H1 (cell line): ENCODE data around the gene S1PR1. TPM values are rescaled to one million over a fixed set of nuclear protein-coding genes. Genes with fewer than 3 reads are reported as not detected.

ENCODE experiments used
- CTCF ChIA-PET: fragments of 300-600 bp; sonication (Branson Sonifier 250); formaldehyde crosslinking; loops from one replicate; lab custom pipeline; 2021; ENCODE audit not compliant: partially characterized antibody; lab: Charles Lee
- POLR2A ChIA-PET: fragments of 300-600 bp; sonication (Branson Sonifier 250); formaldehyde crosslinking; loops from one replicate; lab custom pipeline; 2021; ENCODE audit warnings: inconsistent platforms; ENCODE audit not compliant: partially characterized antibody; lab: Charles Lee
- DNase-seq, 2 experiments: peaks; one replicate each; pipeline versions ENCODE4 v3.0.0 to v3.0.0-alpha.2; 2010 to 2022; ENCODE audit warnings: low spot score in 2 of 2, low read depth in 1 of 2, mixed read lengths in 1 of 2
- FAIRE-seq: peaks from 2 replicates; lab custom pipeline; 2011; peaks lifted over from hg19 to GRCh38; lab: Jason Lieb, UNC
- H2AFZ ChIP-seq: 2 replicates; pipeline ENCODE4 v1.8.1; 2012; ENCODE audit warnings: low read length, inconsistent platforms
- H2AK5ac ChIP-seq: 2 replicates; pipeline ENCODE4 v1.6.1; 2013; ENCODE audit warnings: low read depth, low read length
- H2BK120ac ChIP-seq: replicated peaks from 2 replicates; pipeline ENCODE3; 2013; ENCODE audit warnings: low read depth, low read length, inconsistent platforms
- H2BK12ac ChIP-seq: 2 replicates; pipeline ENCODE4 v1.6.1; 2013; ENCODE audit warnings: low read depth, low read length
- H2BK15ac ChIP-seq: 2 replicates; pipeline ENCODE4 v1.6.1; 2013; ENCODE audit warnings: low read length
- H2BK20ac ChIP-seq: 2 replicates; pipeline ENCODE4 v1.6.1; 2013; ENCODE audit warnings: low read length
- H2BK5ac ChIP-seq: 2 replicates; pipeline ENCODE4 v1.6.1; 2013; ENCODE audit warnings: low read depth, low read length
- H3K14ac ChIP-seq: 2 replicates; pipeline ENCODE4 v1.6.1; 2013; ENCODE audit warnings: inconsistent platforms; ENCODE audit not compliant: insufficient read length
- H3K18ac ChIP-seq: 2 replicates; pipeline ENCODE4 v1.6.1; 2013; ENCODE audit warnings: low read length; ENCODE audit errors: extremely low read depth
- H3K23ac ChIP-seq: 2 replicates; pipeline ENCODE4 v1.6.1; 2013; ENCODE audit warnings: inconsistent platforms; ENCODE audit not compliant: insufficient read length
- H3K23me2 ChIP-seq: 2 replicates; pipeline ENCODE4 v1.6.1; 2013; ENCODE audit warnings: low read depth, low read length
- H3K27ac ChIP-seq: 2 replicates; pipeline ENCODE4 v1.6.1; 2011; ENCODE audit warnings: low read depth, low read length, inconsistent platforms
- H3K27me3 ChIP-seq, 4 experiments: replicated peaks in 1 of 4; 1 replicate in 1 of 4; 2 replicates in 3 of 4; pipeline versions ENCODE4 v1.6.1 to v1.8.1; 2011 to 2013; ENCODE audit warnings: low read length in 3 of 4, mild to moderate bottlenecking in 3 of 4, inconsistent platforms in 2 of 4, mixed read lengths in 2 of 4, moderate library complexity in 1 of 4; ENCODE audit not compliant: control insufficient read depth in 3 of 4, insufficient read depth in 3 of 4; ENCODE audit errors: extremely low read depth in 1 of 4
- H3K36me3 ChIP-seq, 4 experiments: 2 replicates each; pipeline versions ENCODE4 v1.6.1 to v1.8.1; 2011 to 2013; ENCODE audit warnings: mild to moderate bottlenecking in 4 of 4, low read length in 3 of 4, moderate library complexity in 2 of 4, control low read depth in 1 of 4, inconsistent platforms in 1 of 4; ENCODE audit not compliant: insufficient read depth in 4 of 4, control insufficient read depth in 2 of 4
- H3K4ac ChIP-seq: replicated peaks from 2 replicates; pipeline ENCODE3; 2013; ENCODE audit warnings: low read length, low read depth, mixed read lengths, inconsistent platforms; ENCODE audit not compliant: insufficient read length
- H3K4me1 ChIP-seq, 4 experiments: replicated peaks in 1 of 4; 1 replicate in 1 of 4; 2 replicates in 3 of 4; pipeline versions ENCODE4 v1.6.1 to v1.8.1; 2011 to 2013; ENCODE audit warnings: low read length in 3 of 4, inconsistent platforms in 2 of 4, mixed read lengths in 1 of 4; ENCODE audit not compliant: insufficient read depth in 4 of 4, control insufficient read depth in 3 of 4
- H3K4me2 ChIP-seq, 2 experiments: 2 replicates each; pipeline versions ENCODE4 v1.6.1 to v1.8.1; 2011 to 2013; ENCODE audit warnings: low read depth in 2 of 2, low read length in 2 of 2, control low read depth in 1 of 2, inconsistent platforms in 1 of 2, mild to moderate bottlenecking in 1 of 2; ENCODE audit not compliant: insufficient read depth in 1 of 2
- H3K4me3 ChIP-seq, 4 experiments: fragments of 200-600, 300-600 bp in 1 of 4; sonication (generic), shearing (Covaris generic), sonication (Bioruptor Twin) in 1 of 4; 2 replicates each; pipeline versions ENCODE4 v1.5.1 to v1.8.1; 2011 to 2016; ENCODE audit warnings: low read length in 4 of 4, low read depth in 3 of 4, control low read depth in 2 of 4, inconsistent platforms in 2 of 4, mild to moderate bottlenecking in 2 of 4, mixed read lengths in 1 of 4, moderate library complexity in 1 of 4; ENCODE audit not compliant: insufficient read depth in 2 of 4; ENCODE audit errors: extremely low read depth in 1 of 4
- H3K56ac ChIP-seq: replicated peaks from 2 replicates; pipeline ENCODE3; 2013; ENCODE audit warnings: low read depth, mild to moderate bottlenecking, mixed read lengths, low read length, inconsistent platforms; ENCODE audit not compliant: insufficient read length
- H3K79me1 ChIP-seq: 2 replicates; pipeline ENCODE4 v1.6.1; 2013; ENCODE audit warnings: low read depth, low read length, control low read depth
- H3K79me2 ChIP-seq, 2 experiments: 2 replicates each; pipeline versions ENCODE4 v1.6.1 to v1.8.1; 2012 to 2013; ENCODE audit warnings: low read length in 2 of 2, mild to moderate bottlenecking in 2 of 2, inconsistent platforms in 1 of 2; ENCODE audit not compliant: insufficient read depth in 2 of 2, control insufficient read depth in 1 of 2
- H3K9ac ChIP-seq, 4 experiments: replicated peaks in 1 of 4; 1 replicate in 1 of 4; 2 replicates in 3 of 4; pipeline versions ENCODE4 v1.6.1 to v1.8.1; 2011 to 2013; ENCODE audit warnings: low read depth in 3 of 4, low read length in 3 of 4, control low read depth in 2 of 4, mild to moderate bottlenecking in 2 of 4, moderate library complexity in 2 of 4, inconsistent platforms in 1 of 4; ENCODE audit errors: extremely low read depth in 1 of 4
- H3K9me3 ChIP-seq, 2 experiments: 2 replicates each; pipeline versions ENCODE4 v1.6.1 to v1.8.1; 2012 to 2013; ENCODE audit warnings: mild to moderate bottlenecking in 2 of 2, moderate library complexity in 2 of 2, control low read depth in 1 of 2, inconsistent platforms in 1 of 2, low read depth in 1 of 2, low read length in 1 of 2, mixed read lengths in 1 of 2; ENCODE audit not compliant: insufficient read depth in 2 of 2
- H4K20me1 ChIP-seq, 2 experiments: replicated peaks in 1 of 2; 2 replicates each; pipeline versions ENCODE3 to v1.8.1; 2011 to 2013; ENCODE audit warnings: inconsistent platforms in 2 of 2, low read length in 2 of 2, mild to moderate bottlenecking in 1 of 2; ENCODE audit not compliant: insufficient read depth in 2 of 2, control insufficient read depth in 1 of 2
- H4K5ac ChIP-seq: 2 replicates; pipeline ENCODE4 v1.6.1; 2013; ENCODE audit warnings: low read length, low read depth, mixed read lengths, inconsistent platforms; ENCODE audit not compliant: insufficient read length
- H4K8ac ChIP-seq: 2 replicates; pipeline ENCODE4 v1.8.0; 2013; ENCODE audit warnings: mild to moderate bottlenecking, moderate library complexity, low read length, inconsistent platforms; ENCODE audit not compliant: insufficient read depth; ENCODE audit errors: extremely low read depth
- H4K91ac ChIP-seq: replicated peaks from 2 replicates; pipeline ENCODE3; 2013; ENCODE audit warnings: low read length, mixed read lengths, inconsistent platforms; ENCODE audit not compliant: insufficient read length
- CHD2 ChIP-seq: IDR thresholded peaks from 2 replicates; pipeline ENCODE4 v1.6.1; 2012; ENCODE audit warnings: low read length, improper control_type of control experiment
- SIN3A ChIP-seq, 2 experiments: IDR thresholded peaks in 1 of 2; conservative IDR thresholded peaks in 1 of 2; 2 replicates each; pipeline ENCODE4 v1.6.1; 2011 to 2012; ENCODE audit warnings: low read length in 2 of 2, improper control_type of control experiment in 1 of 2, low read depth in 1 of 2, mild to moderate bottlenecking in 1 of 2
- SP2 ChIP-seq: IDR thresholded peaks from 2 replicates; pipeline ENCODE4 v1.6.1; 2012; ENCODE audit warnings: mild to moderate bottlenecking, low read length, inconsistent platforms
- TAF1 ChIP-seq: IDR thresholded peaks from 2 replicates; pipeline ENCODE4 v1.6.1; 2011; ENCODE audit warnings: mild to moderate bottlenecking, low read depth, low read length
- YY1 ChIP-seq: IDR thresholded peaks from 2 replicates; pipeline ENCODE4 v1.6.1; 2011; ENCODE audit warnings: low read depth, mild to moderate bottlenecking, low read length
- WGBS, 2 experiments: shearing (Covaris generic) in 1 of 2; methylation state at CpG; one replicate each; pipeline versions ENCODE4 v1.1.6 to v1.1.7; 2013 to 2015; ENCODE audit warnings: low lambda C conversion rate in 2 of 2, mixed read lengths in 2 of 2, inconsistent platforms in 1 of 2, low coverage in 1 of 2, missing lambda C conversion rate in 1 of 2; ENCODE audit not compliant: insufficient replicate concordance in 2 of 2, insufficient coverage in 1 of 2, insufficient read length in 1 of 2; ENCODE audit errors: extremely low coverage in 1 of 2, missing lambda C conversion rate in 1 of 2; 5-methylcytosine and 5-hydroxymethylcytosine counted together
- polyA plus RNA-seq, 7 experiments: library from polyadenylated mRNA; depleted of rRNA in 3 of 7; stranded (reverse) in 5 of 7; unstranded in 2 of 7; fragments of >200 nt in 5 of 7; fragments of 200-250 nt in 2 of 7; gene quantifications; 1 replicate in 5 of 7; 2 replicates in 1 of 7; 4 replicates in 1 of 7; pipeline versions ENCODE4 v1.2.1 to v1.2.3, GENCODE V29; 2011 to 2013; ENCODE audit warnings: missing spikeins in 2 of 7, mixed read lengths in 2 of 7
- total RNA-seq: library from RNA; stranded (reverse); fragmentation: NEBNext Ultra II Directional; extraction: Animal tissue kit (Norgen Biotek cat#: 25700); gene quantifications from 2 replicates; pipeline ENCODE4 v1.2.1, GENCODE V29; 2021

The S1PR1 gene
- total and polyA plus RNA-seq, 2 of the 8 experiments (the other 6 are each of a cell fraction or from before 2014, with no cell fraction given), result 3.5 to 5.5 TPM

- Histone ChIP-seq H3K9ac (no peak overlapping the region), H4K91ac (no peak overlapping the region), H3K79me1 (no peaks in the 10 kb centered on the region), H3K79me2 (no peaks in the 10 kb centered on the region), H2AFZ (0 out of 2 replicates have a peak overlapping the region, but pooled peaks have one; percentile 7), H2BK12ac (no peak overlapping the region), H3K23me2 (no peaks in the 10 kb centered on the region), H3K4me2 (no peak overlapping the region), H2AK5ac (no peak overlapping the region), H3K23ac (no peak overlapping the region), H3K4me3 (no peak overlapping the region), H3K14ac (no peak overlapping the region), H2BK120ac (no peak overlapping the region), H2BK20ac (no peak overlapping the region), H2BK15ac (no peak overlapping the region), H4K20me1 (no peaks in the 10 kb centered on the region), H3K27ac (no peak overlapping the region), H2BK5ac (no peak overlapping the region), H3K36me3 (no peaks in the 10 kb centered on the region), H3K56ac (no peak overlapping the region), H4K5ac (no peak overlapping the region), H3K9me3 (no peaks in the 10 kb centered on the region), H4K8ac (no peak overlapping the region), H3K4me1 (peaks cover 0 to 4% (median 0%) of the 10 kb centered on the region in 4 experiments; a peak in 2 of 7 replicates), H3K4ac (no peak overlapping the region), H3K27me3 (no peaks in the 10 kb centered on the region), H3K18ac (no peak overlapping the region)
- FAIRE-seq (no peak), DNase-seq (no peak)
- WGBS, 2 experiments, result 89% methylated on average over 8 of the region's 8 CpGs; no CpG with 5 or more reads in 1 of the 2 experiments
- no peak for TF ChIP-seq YY1
- no peak for TF ChIP-seq CHD2
- TF ChIP-seq SIN3A (conservative IDR thresholded peaks at IDR 0.05 in 1 of 2, IDR thresholded peaks at IDR 0.05 in 1 of 2; ENCODE audit: low read depth in 1 of 2, low read length in 2 of 2), result no peak
- TF ChIP-seq TAF1, result no peak
- TF ChIP-seq SP2, result no peak
- ChIA-PET CTCF (interaction anchor here (0.5 to 1.4 kb wide), 4 partner anchors 21 to 90 kb away, joined by 3 to 6 read pairs (median 4); no protein-coding TSS in a partner anchor), POLR2A (no interaction called here)
These were observed 37.8 kb upstream of the S1PR1 start for GRCh38 chr1:101198842-101199636.
